HG02973 (cell line): ENCODE data around the gene KLK12.
"Not testable (repeated sequence)": the region's sequence is repeated elsewhere in the genome, so short reads cannot be mapped to it uniquely, and the experiment has no call there.

Experiments
- ATAC-seq: cut with Tn5 transposase; IDR thresholded peaks from one replicate; pipeline ENCODE4 v1.9.1; 2021; ENCODE audit warnings: moderate library complexity; ENCODE audit not compliant: unreplicated experiment

The KLK12 gene

GRCh38 chr19:51016798-51017683 is 17.8 kb downstream of the KLK12 start:
- ATAC-seq = no peak

GRCh38 chr19:51015691-51016267 is 19.0 kb downstream of the KLK12 start:
- ATAC-seq = no peak

- ATAC-seq = no peak
Observed at GRCh38 chr19:51014242-51014641, 20.6 kb downstream of the KLK12 start.

- ATAC-seq = no peak
Observed at GRCh38 chr19:51012661-51013190, 22.1 kb downstream of the KLK12 start.

- no peak for ATAC-seq
Observed at GRCh38 chr19:51010066-51010795, 24.6 kb downstream of the KLK12 start.

- no peak for ATAC-seq
Observed at GRCh38 chr19:51009061-51009891, 25.5 kb downstream of the KLK12 start.

- no peak for ATAC-seq
Observed at GRCh38 chr19:51007488-51007887, 27.3 kb downstream of the KLK12 start.

- no peak for ATAC-seq
Observed at GRCh38 chr19:51006406-51006805, 28.4 kb downstream of the KLK12 start.

GRCh38 chr19:51005248-51005647 is 29.6 kb downstream of the KLK12 start:
- no peak for ATAC-seq

- no peak for ATAC-seq
Observed at GRCh38 chr19:51003316-51003715, 31.5 kb downstream of the KLK12 start.

- ATAC-seq = no peak
Observed at GRCh38 chr19:51002542-51003311, 32.1 kb downstream of the KLK12 start.

- ATAC-seq = no peak
Observed at GRCh38 chr19:51002089-51002532, 32.7 kb downstream of the KLK12 start.

- ATAC-seq = no peak
Observed at GRCh38 chr19:51001515-51001914, 33.3 kb downstream of the KLK12 start, which contains the start of gene KLK8. TSS of gene KLK8 (minus strand) at chr19:51001604. CDS start at chr19:51001167, 437 bp downstream.

GRCh38 chr19:51000981-51001380 is 33.8 kb downstream of the KLK12 start:
- no peak for ATAC-seq

- no peak for ATAC-seq
Observed at GRCh38 chr19:51000426-51000825, 34.4 kb downstream of the KLK12 start.

- no peak for ATAC-seq
Observed at GRCh38 chr19:50998686-50999085, 36.1 kb downstream of the KLK12 start.

GRCh38 chr19:50998061-50998460 is 36.7 kb downstream of the KLK12 start:
- no peak for ATAC-seq

GRCh38 chr19:50994129-50994528 is 40.7 kb downstream of the KLK12 start:
- no peak for ATAC-seq

GRCh38 chr19:50992666-50993035 is 42.2 kb downstream of the KLK12 start:
- ATAC-seq = no peak

GRCh38 chr19:50984416-50984815 is 50.4 kb downstream of the KLK12 start:
- not testable (repeated sequence) for ATAC-seq
